ENCODE results near the gene NPIPB6.
"Not testable (repeated sequence)": the region's sequence is repeated elsewhere in the genome, so short reads cannot be mapped to it uniquely, and the experiment has no call there.

Gene NPIPB6

DNA sequence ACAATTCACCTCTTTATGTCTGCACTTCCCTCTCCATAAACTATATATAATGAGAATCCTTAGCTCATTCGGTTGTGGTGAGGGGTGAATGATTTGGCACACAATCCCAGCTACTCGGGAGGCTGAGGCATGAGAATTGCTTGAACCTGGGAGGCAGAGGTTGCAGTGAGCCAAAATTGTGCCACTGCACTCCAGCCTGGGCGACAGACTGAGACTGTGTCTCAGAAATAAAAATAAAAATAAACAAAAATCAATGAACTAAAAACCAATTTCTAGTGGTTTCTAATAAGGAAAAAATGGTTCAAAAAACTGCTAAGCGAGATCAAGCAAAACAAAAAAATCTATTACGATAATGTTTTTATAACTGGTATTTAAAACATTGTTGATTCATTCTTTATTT, at the start of gene NPIPB6:
Gene NPIPB6 (minus strand): TSS at position 101 of the 400 bp plus-strand sequence. CDS start 686 bp downstream, outside the sequence.
- not testable (repeated sequence) for DNase-seq (ENCODE audit: extremely low read depth in 1 of 2, low read depth in 1 of 2)

DNA sequence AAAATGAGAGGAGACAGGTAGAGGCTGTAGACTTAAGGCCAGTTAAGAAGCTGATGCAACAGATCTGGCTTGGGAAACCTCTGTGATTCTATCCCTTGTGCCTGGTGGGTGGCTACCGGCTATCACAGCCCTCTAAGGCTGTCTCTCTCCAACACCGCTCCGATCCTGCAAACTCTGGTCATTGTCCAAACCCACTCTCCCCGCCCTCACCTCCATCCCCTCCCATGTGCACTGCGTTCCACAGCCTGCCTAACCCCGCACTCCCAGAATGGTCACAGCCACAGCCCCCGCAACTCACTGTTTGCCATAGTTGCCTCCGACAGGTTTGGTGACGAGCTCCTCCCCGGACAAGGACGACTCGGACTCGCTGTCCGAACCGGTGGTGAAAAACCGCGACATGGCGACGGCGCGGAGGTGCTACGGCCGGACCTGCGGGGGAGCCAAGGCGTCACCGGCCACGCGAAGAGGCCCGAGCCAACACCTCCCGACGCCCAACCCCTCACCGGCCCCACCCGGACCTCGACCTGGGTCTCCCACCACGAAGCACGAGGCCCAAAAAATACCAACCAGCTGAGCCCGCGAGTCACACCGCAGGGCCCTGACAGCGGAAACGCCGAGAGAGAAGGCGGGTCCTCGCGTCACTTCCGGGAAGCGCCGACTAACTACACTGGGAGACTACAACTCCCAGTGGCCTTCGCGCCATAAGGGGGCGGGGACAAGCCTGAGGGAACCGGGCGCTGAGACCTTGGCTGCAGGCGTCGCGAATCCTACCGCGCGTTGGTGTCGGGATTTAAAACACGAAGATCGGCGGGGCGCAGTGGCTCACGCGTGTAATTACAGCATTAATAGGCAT, 40.1 kb upstream of the NPIPB6 start, which contains the start of gene EIF3CL:
Gene EIF3CL (minus strand): TSS at position 622 of the 853 bp plus-strand sequence. CDS start 223 bp downstream, at position 399.
- not testable (repeated sequence) for DNase-seq (ENCODE audit: extremely low read depth in 1 of 2, low read depth in 1 of 2)

DNA sequence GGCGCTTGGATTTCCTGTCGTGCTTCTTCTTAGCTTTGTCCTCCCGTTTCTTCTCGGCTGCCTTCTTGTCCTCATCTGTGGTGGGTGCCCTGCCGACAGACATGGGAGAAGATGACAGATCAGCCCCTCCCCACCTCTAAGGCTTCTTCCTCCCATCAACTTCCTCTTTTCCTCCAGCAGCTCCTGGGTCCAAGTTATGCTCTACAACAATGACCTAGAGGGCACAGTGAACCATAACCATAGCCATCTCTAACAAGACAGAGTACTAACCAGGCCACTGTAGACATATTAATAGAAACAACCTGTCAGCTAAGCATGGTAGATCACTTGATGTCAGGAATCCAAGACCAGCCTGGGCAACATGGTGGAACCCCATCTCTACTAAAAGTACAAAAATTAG, 28.7 kb upstream of the NPIPB6 start:
- not testable (repeated sequence) for DNase-seq (ENCODE audit: extremely low read depth in 1 of 2, low read depth in 1 of 2)

DNA sequence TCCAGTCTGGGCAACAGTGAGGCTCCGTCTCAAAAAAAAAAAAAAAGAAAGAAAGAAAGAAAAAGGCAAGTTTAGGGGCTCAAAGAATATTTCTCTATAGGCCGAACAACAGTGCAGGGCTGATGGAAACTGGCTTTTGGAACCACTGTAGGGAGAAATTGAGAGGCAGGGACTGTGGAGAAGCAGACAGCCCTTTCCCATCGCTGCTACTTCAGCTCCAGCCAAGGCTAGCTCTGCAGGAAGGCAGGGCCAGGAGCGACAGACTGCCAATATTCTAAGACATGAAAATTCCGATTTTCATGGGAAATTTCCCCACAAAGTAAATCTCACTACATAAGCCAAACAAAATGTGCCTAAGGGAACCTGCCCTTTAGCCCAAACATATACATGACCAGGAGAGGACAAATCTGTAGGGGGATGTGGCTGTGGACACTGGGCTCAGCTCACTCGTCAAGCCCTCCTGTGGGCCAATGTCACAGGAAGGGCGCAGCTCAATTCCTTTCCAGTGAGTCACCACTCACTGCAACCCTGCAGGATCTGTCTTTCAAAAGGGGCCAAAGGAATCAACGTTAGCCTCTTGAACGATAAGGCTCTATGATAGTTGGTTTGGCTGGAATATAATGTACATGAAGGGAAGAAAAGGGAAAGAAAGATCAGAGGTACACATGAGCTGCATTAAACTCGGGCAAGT, 19.0 kb upstream of the NPIPB6 start:
- DNase-seq (ENCODE audit: extremely low read depth in 1 of 2, low read depth in 1 of 2): not testable (repeated sequence)

DNA sequence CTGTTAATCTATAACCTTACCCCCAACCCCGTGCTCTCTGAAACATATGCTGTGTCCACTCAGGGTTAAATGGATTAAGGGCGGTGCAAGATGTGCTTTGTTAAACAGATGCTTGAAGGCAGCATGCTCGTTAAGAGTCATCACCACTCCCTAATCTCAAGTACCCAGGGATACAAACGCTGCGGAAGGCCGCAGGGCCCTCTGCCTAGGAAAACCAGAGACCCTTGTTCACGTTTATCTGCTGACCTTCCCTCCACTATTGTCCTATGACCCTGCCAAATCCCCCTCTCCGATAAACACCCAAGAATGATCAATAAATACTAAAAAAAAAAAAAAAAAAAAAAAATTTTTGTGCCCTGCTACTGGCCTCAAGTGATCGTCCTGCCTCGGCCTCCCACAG, 14.5 kb upstream of the NPIPB6 start:
- not testable (repeated sequence) for DNase-seq (ENCODE audit: extremely low read depth in 1 of 2, low read depth in 1 of 2)

DNA sequence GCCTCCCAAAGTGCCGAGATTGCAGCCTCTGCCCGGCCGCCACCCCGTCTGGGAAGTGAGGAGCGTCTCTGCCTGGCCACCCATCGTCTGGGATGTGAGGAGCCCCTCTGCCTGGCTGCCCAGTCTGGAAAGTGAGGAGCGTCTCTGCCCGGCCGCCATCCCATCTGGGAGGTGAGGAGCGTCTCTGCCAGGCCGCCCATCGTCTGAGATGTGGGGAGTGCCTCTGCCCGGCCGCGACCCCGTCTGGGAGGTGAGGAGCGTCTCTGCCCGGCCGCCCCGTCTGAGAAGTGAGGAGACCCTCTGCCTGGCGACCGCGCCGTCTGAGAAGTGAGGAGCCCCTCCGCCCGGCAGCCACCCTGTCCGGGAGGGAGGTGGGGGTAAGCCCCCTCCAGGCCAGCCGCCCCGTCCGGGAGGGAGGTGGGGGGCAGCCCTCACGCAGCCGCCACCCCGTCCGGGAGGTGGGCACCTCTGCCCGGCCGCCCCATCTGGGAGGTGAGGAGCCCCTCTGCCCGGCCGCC, 13.9 kb upstream of the NPIPB6 start:
- not testable (repeated sequence) for DNase-seq (ENCODE audit: extremely low read depth in 1 of 2, low read depth in 1 of 2)

DNA sequence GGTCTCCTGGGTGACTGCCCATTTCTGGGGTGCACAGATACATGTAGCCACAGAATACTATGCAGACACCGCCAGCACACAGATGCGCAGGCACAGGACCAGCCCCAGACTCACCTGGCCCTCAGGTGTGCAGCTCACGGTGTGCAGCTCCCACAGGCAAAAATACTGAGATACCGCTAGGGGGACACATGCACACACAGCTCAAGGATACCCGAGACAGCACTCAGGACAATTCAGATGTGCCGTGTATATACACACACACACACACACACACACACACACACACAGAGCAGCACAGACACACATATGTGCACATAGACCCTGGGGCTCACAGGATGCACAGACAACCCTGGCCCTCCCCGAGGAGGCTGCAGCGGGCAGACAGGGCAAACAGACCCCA, 11.8 kb upstream of the NPIPB6 start:
- DNase-seq (ENCODE audit: extremely low read depth in 1 of 2, low read depth in 1 of 2): not testable (repeated sequence)

DNA sequence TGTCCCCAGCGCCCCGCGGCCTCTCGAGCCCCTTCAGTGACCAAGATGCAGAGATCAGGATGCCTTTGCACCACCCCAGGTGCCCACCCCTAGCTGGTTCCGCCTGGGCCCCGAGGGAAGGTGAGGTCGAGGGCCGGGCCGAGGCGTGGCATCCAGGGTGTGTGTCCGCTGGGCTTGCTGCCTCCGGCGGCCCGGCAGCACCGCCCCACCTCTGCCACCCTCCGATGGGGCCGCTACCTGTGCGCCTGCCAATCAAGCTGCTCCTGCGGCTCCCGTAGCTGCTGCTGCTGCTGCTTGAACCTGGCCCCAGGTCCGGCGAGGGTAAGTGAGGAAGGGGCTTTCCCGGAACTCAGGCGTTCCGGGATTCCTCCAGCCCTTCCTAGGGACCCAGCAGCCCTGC, 11.0 kb upstream of the NPIPB6 start:
- DNase-seq (ENCODE audit: extremely low read depth in 1 of 2, low read depth in 1 of 2): not testable (repeated sequence)

DNA sequence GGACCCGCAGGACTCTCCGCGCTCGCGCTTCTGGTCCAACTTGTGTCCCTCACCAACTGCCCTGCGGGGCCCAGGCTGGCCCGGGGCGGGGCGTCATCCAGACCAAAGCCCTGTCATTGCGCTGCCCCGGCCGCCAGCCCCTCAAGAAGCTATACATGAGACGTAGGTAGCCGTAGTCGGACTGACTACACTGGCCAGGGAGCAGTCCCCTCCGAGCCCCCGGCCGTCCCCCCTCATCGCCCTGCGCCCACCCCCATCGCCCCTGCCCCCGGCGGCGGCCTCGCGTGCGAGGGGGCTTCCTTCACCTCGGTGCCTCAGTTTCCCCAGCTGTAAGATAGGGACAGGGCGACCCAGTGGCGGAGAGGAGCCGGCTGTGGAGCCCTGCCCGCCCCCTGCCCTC, 4.6 kb upstream of the NPIPB6 start:
- not testable (repeated sequence) for DNase-seq (ENCODE audit: extremely low read depth in 1 of 2, low read depth in 1 of 2)

DNA sequence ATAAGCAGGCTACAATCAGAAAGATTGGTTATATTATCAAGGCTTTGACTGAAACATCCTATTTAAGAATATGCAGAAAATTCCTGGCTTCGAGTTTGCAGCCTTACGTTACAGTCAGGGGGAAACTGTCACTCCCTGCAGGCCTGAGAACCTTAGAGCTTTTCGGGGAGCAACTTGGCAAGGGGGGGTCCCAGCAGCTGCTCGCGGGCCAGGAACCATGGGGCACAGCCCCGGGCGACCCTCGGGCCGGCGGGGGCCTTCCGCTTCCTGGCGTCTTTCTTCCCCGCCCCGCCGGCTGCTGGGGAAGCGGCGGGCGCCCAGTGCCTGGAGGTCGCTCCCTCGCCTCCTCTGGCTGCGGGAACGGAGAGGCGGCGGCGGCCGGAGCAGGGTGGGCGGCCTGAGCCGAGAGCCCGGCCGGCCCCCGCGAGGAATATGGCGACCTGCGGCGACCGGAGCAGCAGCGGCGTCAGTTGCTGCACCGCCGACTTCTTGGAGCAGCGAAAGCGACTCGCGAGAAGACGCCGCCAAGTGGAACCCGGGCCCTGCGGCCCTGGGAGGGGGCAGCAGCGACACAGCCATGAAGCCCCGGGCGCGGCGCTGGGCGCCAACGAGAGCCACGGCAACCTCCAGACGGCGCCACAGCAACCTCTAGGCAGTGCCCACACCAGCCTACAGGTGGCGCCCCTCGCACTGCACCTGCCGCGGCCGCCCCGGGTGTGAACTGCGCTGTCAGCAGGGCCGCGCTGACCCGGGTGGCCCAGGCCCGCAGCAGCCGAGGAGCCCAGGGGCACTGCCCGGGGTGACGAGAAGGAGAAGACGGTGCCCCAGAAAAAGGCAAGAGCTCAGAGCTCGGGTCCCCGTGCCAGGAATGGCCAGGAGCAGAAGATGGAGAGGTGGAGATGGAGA, 1.2 kb upstream of the NPIPB6 start:
- not testable (repeated sequence) for DNase-seq (ENCODE audit: extremely low read depth in 1 of 2, low read depth in 1 of 2)

DNA sequence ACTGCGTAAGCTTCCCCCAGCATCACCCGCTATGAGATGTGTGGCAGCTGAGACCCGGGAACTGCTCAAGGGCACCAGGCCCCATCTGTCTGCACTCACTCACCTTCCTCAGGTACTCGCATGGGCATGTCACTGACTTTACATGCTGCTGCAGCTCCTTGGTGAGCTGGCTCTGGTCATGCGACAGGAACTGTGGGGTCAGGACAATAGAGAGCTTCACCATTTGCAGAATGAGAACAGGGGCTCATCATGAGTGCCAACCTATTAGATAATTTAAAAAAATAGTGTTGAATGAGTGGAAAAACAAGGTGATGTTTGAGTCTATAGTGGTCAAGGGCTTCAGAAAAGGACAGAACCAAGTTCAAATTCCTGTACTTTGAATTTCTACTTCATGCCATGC, 708 bp downstream of the NPIPB6 start:
- not testable (repeated sequence) for DNase-seq (ENCODE audit: extremely low read depth in 1 of 2, low read depth in 1 of 2)

DNA sequence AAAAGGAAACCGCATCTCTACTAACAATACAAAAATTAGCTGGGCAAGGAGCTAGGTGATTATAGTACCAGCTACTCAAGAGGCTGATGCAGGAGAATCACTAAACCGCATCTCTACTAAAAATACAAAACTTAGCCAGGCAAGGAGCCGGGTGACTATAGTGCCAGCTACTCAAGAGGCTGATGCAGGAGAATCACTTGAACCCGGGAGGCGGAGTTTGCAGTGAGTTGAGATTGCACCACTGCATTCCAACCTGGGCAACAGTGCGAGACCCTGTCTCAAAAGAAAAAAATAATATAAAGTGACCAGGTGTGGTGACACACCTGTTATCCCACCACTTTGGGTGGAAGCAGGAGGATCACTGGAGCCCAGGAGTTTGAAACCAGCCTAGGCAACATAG, 25.1 kb downstream of the NPIPB6 start:
- DNase-seq (ENCODE audit: extremely low read depth in 1 of 2, low read depth in 1 of 2): not testable (repeated sequence)

DNA sequence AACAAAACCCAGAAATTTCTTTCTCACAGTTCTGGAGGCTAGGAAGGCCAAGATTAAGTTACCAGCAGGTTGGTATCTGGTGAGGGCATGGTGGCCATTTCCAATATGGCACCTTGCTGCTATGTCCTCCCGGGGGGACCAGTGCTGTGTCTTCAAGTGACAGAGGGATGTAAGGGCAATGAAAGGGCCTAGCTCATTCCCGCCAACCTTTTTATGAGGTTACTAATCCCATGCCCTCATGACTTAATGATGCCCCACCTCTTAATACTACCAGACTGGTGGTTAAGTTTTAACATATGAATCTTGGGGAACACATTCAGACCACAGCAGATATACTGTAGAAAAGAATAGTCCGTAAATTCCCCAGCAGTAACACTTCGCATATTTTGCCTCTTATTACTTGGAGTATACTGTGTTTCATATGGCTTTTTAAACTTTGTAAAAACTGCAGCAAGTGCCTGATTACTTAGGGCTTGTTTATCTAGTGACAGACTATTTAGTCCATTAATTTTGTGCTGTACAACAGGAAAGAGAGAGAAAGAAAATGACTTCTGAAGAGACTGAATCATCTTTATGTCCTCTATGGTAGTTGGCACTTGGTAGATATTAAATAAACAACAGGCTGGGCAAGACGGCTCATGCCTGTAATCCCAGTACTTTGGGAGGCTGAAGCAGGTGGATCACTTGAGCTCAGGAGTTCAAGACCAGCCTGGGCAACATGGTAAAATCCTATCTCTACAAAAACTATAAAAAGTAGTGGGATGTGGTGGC, 26.2 kb downstream of the NPIPB6 start:
- not testable (repeated sequence) for DNase-seq (ENCODE audit: extremely low read depth in 1 of 2, low read depth in 1 of 2)

DNA sequence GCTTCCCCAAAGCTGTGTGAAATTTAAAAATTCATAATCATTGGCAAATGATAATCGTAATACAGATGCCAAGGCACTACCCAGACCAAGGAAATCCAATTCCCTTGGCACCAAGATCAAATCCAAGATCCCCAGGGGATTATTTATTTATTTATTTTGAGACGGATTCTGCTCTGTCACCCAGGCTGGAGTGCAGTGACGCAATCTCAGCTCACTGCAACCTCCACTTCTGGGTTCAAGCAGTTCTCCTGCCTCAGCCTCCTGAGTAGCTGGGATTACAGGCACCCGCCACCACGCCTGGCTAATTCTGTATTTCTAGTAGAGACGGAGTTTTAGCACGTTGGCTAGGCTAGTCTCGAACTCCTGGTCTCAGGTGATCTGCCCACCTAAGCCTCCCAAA, 27.6 kb downstream of the NPIPB6 start:
- DNase-seq (ENCODE audit: extremely low read depth in 1 of 2, low read depth in 1 of 2): not testable (repeated sequence)

DNA sequence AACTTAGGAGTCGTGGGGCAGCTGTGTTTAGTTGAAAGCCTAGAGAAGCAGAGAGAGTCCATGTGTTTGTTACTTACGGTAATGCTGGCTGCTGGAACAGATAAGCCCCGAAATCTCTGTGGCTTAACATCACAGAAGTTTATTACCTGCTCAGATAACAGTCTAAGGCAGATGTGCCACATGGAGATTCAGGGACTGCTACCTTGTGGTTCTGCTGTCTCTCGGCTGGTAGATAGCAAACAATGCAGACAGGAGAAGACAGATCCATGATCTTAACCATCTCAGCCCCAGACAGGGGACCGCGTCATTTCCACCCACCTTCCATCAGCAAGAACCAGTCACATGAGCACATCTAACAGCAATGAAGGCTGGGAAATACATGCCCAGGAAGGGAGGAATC, 30.7 kb downstream of the NPIPB6 start:
- not testable (repeated sequence) for DNase-seq (ENCODE audit: extremely low read depth in 1 of 2, low read depth in 1 of 2)

DNA sequence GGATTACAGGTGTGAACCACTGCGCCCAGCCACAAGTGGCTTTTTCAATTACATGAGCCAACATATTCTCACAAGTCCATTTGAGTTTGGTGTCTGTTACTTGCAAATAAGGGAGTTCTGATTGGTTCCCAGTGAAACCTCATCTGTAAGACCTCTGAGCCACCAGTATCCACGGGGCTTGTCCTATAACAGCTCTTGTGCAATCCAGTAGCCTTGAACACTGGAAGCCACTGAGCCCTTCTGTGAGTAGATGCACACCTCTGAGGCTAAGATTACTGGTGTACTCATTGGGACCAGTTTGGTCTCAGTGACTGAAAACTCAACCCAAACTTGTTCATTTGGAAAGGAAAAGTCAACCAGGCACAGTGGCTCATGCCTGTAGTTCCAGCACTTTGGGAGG, 32.3 kb downstream of the NPIPB6 start:
- DNase-seq (ENCODE audit: extremely low read depth in 1 of 2, low read depth in 1 of 2): not testable (repeated sequence)

DNA sequence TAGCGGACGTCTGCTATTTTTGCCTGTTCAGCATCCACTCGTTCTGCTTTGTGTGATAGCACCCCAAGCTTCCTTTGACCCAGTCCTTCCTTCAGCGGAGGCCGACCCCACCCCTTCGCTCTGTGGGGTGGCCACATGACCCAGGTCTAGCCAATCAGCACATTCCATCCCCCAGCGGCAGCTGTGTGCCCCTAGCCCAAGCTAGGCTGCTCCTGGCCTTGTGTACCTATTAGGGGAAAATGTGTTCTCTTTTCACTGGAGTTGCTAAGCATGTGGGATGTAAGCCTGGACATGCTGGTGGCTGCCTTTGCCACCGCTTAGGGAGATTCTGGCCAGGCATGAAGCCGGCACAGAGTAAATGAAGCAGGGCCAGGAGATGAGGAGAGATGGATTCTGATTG, 33.1 kb downstream of the NPIPB6 start:
- not testable (repeated sequence) for DNase-seq (ENCODE audit: extremely low read depth in 1 of 2, low read depth in 1 of 2)

DNA sequence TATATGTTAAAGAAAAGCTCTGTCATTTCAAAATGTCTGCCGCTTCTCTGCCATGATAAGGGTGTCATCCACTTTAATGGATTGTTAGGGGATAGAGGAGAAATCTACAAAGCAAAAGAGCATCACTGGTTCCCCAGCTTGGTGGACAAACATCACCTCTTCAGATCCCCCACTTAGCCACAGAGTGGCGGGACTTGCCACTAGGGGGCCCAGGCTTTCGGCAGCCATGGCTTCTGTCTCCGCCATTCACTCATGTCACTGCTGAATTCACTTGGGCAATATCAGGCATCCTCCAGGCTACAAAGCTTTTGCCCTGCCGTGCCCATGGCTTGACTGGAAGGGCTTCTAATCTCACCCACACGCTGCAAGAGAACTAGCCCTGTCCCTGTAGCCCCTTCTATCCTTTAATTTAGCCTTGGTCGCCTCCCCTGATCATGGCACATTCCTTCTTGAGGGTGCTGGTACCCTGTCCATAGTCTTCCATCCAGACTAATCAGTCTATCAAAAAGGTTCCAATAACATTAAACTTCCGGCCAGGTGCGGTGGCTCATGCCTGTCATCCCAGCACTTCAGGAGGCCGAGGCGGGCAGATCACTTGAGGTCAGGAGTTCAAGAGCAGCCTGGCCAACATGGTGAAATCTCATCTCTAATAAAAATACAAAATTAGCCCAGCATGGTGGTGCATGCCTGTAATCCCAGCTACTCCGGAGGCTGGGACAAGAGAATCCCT, 36.3 kb downstream of the NPIPB6 start:
- DNase-seq (ENCODE audit: extremely low read depth in 1 of 2, low read depth in 1 of 2): peak; percentile 38 to 53

DNA sequence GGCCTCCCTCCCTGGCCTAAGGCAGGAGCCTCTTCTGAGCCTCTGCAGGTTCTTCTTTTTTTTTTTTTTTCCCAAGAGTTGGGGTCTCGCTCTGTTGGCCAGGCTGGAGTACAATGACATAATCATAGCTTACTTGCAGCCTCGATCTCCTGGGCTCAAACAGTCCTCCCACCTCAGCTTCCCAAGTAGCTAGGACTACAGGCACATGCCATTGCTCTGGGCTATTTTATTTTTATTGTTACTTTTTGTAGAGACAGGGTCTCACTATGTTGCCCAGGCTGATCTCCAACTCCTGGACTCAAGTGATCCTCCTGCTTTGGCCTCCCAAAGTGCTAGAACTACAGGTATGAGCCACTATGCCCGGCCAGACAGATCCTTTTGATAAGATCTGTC, 38.4 kb downstream of the NPIPB6 start:
- no peak for DNase-seq (ENCODE audit: extremely low read depth in 1 of 2, low read depth in 1 of 2)

Measured in activated CD8-positive, alpha-beta memory T cell treated with anti-CD3 and anti-CD28 coated beads for 1 hour (primary cell).